HCT116 (cell line): Measurements from ENCODE around the gene ZFP1.

Experiments
- EGR1 ChIP-seq: IDR thresholded peaks from 2 replicates; pipeline ENCODE4 v1.6.1; 2012; ENCODE audit warnings: low read depth
- EZH2 ChIP-seq: fragments of 200-600 bp; sonication (generic); IDR thresholded peaks from 2 replicates; pipeline ENCODE4 v1.6.1; 2017; ENCODE audit warnings: antibody characterized with exemption, mixed run types
- RAD21 ChIP-seq: IDR thresholded peaks from 2 replicates; pipeline ENCODE4 v1.6.1; 2012; ENCODE audit warnings: low read depth, mild to moderate bottlenecking
- SIN3A ChIP-seq: IDR thresholded peaks from 2 replicates; pipeline ENCODE4 v1.6.1; 2012; ENCODE audit warnings: low read depth
- SP1 ChIP-seq: IDR thresholded peaks from 2 replicates; pipeline ENCODE4 v1.6.1; 2012; ENCODE audit warnings: low read depth
- SRF ChIP-seq: IDR thresholded peaks from 2 replicates; pipeline ENCODE4 v1.6.1; 2012; ENCODE audit warnings: low read depth
- TF ChIP-seq, protein P1 (sequence below), 3 experiments: fragments of 200-600 bp in 1 of 3; sonication (generic) in 1 of 3; IDR thresholded peaks in 2 of 3; conservative IDR thresholded peaks in 1 of 3; 2 replicates each; pipeline ENCODE4 v1.5.1; 2012 to 2017; ENCODE audit warnings: low read depth in 2 of 3, low read length in 2 of 3, antibody characterized with exemption in 1 of 3, borderline replicate concordance in 1 of 3, control low read depth in 1 of 3, mild to moderate bottlenecking in 1 of 3, mixed read lengths in 1 of 3, mixed run types in 1 of 3, moderate library complexity in 1 of 3; ENCODE audit not compliant: insufficient read depth in 1 of 3
- TF ChIP-seq, protein P2 (sequence below): IDR thresholded peaks from 2 replicates; pipeline ENCODE4 v1.6.1; 2011; ENCODE audit warnings: mild to moderate bottlenecking, low read length, moderate library complexity; ENCODE audit not compliant: insufficient replicate concordance; ENCODE audit errors: extremely low read depth

DNA sequence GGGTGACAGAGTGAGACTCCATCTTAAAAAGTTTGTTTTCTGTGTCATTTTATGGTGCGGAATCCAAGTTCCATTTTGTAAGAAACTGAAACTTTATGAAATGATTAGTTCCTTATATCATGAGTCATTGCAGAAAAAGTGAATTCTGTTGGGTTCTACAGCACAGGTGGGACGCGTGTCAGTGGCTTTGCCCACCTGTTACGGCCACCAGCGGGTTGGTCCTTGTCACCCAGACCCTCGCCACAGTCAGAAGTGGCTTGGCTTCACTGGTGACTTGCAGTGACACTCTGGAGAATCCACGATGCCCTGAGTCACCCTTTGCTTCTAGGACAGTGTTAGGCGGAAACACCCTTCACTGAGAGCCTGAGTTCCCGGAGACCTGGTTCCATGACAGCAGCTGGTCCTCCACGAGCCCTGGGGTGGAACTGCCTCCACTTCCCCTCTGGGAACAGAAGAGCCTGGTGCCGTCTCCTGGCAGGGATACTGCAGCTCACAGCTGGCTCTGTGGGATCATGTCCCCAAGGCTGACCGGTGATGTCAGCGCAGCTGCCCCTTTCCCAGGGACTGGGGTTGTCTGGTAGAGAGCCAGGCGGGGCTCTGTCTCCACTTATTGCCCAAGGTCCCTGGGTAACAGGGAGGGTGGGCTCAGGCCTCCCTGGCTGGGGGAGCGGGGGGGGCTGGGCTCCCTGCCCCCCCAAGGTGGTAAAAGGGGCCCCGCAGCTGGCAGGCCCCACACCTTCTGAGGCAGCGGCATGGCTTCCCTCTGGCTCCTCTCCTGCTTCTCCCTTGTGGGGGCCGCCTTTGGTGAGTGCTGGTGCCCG lies 70.1 kb downstream of the ZFP1 start, which contains the start of gene CTRB1:
- TF ChIP-seq SRF: no peak
- no peak for TF ChIP-seq EGR1
- no peak for TF ChIP-seq EZH2
- TF ChIP-seq, protein P1, sequence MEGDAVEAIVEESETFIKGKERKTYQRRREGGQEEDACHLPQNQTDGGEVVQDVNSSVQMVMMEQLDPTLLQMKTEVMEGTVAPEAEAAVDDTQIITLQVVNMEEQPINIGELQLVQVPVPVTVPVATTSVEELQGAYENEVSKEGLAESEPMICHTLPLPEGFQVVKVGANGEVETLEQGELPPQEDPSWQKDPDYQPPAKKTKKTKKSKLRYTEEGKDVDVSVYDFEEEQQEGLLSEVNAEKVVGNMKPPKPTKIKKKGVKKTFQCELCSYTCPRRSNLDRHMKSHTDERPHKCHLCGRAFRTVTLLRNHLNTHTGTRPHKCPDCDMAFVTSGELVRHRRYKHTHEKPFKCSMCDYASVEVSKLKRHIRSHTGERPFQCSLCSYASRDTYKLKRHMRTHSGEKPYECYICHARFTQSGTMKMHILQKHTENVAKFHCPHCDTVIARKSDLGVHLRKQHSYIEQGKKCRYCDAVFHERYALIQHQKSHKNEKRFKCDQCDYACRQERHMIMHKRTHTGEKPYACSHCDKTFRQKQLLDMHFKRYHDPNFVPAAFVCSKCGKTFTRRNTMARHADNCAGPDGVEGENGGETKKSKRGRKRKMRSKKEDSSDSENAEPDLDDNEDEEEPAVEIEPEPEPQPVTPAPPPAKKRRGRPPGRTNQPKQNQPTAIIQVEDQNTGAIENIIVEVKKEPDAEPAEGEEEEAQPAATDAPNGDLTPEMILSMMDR (IDR thresholded peaks at IDR 0.05 in 2 of 3, conservative IDR thresholded peaks at IDR 0.05 in 1 of 3; ENCODE audit: borderline replicate concordance in 1 of 3, insufficient read depth in 1 of 3, low read depth in 2 of 3, low read length in 2 of 3): no peak
- TF ChIP-seq, protein P2, sequence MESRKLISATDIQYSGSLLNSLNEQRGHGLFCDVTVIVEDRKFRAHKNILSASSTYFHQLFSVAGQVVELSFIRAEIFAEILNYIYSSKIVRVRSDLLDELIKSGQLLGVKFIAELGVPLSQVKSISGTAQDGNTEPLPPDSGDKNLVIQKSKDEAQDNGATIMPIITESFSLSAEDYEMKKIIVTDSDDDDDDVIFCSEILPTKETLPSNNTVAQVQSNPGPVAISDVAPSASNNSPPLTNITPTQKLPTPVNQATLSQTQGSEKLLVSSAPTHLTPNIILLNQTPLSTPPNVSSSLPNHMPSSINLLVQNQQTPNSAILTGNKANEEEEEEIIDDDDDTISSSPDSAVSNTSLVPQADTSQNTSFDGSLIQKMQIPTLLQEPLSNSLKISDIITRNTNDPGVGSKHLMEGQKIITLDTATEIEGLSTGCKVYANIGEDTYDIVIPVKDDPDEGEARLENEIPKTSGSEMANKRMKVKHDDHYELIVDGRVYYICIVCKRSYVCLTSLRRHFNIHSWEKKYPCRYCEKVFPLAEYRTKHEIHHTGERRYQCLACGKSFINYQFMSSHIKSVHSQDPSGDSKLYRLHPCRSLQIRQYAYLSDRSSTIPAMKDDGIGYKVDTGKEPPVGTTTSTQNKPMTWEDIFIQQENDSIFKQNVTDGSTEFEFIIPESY: no peak
- TF ChIP-seq RAD21: no peak
- no peak for TF ChIP-seq SP1
- TF ChIP-seq SIN3A: no peak
